RCC 7860 (cell line): ENCODE measurements around the gene U2SURP.

ENCODE experiments used
- DNase-seq: peaks from one replicate; pipeline ENCODE4 v3.0.0-alpha.2; 2015; ENCODE audit warnings: low spot score
- FAIRE-seq: peaks from 2 replicates; lab custom pipeline; 2012; peaks lifted over from hg19 to GRCh38; lab: Jason Lieb, UNC

Gene U2SURP

GRCh38 chr3:143001369-143002082, at the start of gene U2SURP:
Gene U2SURP, plus strand, starts transcription at chr3:143001570. Its CDS starts 59 bp downstream, at chr3:143001629.
- peak; percentile 81 for FAIRE-seq
- DNase-seq = peak; percentile 98

DNA sequence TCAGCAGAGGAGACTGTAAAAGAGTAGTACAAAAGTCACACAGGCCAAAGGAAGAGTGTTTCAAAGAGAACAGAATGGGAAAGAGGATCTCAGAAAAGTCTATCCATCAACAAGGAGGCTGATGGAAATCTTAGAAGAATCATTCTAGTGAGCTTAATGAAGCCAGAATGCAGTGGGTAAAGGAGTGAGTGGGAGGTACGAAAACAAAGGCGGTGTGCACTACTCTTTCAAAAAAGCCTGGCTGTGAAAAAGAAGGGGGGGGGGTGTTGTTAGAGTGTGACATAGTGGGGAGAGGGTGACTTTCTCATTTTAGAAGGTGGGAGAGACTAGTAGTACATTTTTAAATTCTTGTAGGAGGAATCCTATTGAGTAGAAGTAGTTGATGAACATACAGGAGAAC, 49.6 kb upstream of the U2SURP start:
- DNase-seq = no peak
- FAIRE-seq = no peak

DNA sequence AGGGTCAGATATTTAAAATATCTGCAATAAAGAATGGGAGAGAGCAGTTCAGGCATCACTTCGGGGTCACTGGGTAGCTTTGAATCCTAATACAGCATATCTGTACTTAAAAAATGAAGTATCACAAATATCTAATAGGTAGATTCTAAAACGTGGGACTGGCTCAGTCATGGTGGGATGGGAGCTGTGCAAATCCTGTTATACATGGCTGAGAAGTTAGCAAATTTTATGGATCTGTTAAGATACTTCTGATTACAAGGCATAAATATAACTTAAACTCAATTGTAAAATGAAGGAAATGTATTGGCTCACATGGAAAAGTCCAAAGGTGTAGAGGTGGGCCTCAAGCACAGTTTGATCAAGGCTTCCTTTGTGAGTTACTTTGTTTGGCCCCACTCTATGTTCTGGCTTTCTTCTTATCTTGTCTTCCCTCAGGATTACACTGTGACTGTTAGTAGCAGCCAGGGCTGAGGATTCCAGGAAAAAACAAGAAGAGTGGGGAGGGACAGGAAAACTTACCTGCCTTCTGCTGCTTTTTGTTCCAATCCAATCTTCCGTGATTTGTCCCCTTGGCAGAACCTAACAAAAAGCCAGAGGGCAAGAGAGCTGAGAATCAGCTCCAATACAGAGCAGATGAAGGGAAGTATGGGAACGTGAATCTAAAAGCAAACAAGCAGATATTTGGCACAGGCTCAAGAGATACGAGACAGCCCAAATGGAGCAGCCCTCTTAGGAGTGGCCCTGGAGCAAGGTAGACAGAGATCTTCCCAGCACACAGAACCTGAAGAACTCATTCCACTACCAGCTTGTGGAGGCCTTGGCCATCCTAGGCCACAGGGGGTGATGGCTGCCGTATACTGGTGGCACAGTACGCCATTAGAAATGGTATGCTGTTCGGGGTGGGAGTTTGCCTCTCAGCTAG, 48.8 kb upstream of the U2SURP start:
- FAIRE-seq (no peak), DNase-seq (no peak)

DNA sequence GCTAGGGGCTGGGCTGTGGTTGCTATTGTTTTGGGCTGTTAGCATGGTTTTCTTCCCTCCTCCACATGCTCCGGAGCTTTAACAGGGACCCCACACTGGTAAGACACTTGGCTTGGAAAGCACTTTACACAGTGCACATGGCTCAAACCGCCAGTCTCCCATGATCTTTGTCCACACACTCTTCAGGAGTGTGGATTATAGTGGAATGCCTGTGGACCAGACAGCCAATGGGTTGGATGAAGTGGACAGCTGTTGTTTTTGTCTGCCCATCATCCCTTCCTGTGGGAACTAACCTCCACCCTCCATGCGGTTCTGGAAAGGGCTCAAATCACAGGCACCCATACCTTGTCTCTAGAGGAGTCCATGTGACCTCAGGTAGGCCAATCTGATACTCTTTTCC, 47.9 kb upstream of the U2SURP start:
- DNase-seq (no peak), FAIRE-seq (no peak)

GRCh38 chr3:142958707-142959106, 42.7 kb upstream of the U2SURP start:
- peak; percentile 73 for FAIRE-seq

GRCh38 chr3:142960322-142960850, 41.0 kb upstream of the U2SURP start:
- no peak for FAIRE-seq
- no peak for DNase-seq

More at GRCh38 chr3:142958707-142959106, 42.7 kb upstream of the U2SURP start:
- peak; percentile 81 for DNase-seq

DNA sequence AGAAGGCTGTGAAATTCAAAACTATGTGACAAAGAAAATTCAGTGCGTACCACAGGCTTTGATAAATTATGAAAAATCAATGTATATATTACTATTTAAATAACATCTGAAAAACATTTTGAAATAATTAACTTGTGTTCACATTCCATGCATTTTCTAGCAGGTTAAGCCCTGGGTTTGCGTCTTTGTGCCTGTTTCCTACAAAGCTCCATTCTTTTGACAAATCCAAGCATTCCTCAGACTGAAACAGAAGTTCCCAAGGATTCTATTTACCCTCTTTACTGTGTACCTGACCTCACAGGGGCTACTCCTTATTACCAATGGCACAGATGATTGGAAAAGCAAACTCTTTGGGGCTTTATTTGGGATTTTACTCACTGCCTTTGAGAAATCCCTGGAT, 39.8 kb upstream of the U2SURP start:
- DNase-seq = no peak
- no peak for FAIRE-seq

GRCh38 chr3:142962175-142962519, 39.2 kb upstream of the U2SURP start:
- DNase-seq (no peak), FAIRE-seq (no peak)

DNA sequence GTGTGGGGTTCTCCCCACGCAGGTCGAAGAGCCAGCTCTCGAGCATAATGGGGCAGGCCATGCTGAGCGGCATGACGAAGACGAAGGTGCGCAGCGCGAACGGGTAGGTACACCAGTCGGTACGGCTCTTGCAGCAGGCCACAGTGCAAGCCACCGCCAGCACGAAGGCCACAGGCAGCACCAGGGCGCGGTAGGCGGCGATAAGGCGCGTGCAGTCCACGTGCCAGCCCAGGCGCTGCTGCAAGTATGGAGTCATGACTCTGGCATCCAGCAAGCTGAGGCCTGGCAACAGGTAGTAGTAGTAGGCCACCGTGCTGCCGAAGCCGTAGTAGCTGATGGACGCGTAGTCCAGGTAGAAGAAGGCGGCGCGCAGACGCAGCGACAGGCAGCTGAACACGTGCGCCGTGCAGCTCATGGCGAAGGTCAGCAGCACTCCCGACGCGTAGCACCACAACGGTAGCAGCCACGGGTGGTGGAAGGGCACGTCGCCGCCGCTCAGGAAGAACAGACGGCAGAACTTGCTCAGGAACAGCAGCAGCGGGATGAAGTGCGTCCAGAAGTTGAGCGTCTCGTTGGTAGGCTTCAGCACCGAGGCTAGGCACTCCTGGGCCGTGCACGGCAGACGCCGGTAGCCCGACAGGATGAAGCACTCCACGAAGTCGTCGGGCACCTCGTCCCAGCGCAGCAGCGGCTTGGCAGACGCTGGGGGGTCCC, 38.7 kb upstream of the U2SURP start:
- no peak for DNase-seq

GRCh38 chr3:142963234-142963515, 38.2 kb upstream of the U2SURP start:
- FAIRE-seq = no peak
- DNase-seq = no peak

More for the DNA sequence above, 38.7 kb upstream of the U2SURP start:
- no peak for FAIRE-seq

DNA sequence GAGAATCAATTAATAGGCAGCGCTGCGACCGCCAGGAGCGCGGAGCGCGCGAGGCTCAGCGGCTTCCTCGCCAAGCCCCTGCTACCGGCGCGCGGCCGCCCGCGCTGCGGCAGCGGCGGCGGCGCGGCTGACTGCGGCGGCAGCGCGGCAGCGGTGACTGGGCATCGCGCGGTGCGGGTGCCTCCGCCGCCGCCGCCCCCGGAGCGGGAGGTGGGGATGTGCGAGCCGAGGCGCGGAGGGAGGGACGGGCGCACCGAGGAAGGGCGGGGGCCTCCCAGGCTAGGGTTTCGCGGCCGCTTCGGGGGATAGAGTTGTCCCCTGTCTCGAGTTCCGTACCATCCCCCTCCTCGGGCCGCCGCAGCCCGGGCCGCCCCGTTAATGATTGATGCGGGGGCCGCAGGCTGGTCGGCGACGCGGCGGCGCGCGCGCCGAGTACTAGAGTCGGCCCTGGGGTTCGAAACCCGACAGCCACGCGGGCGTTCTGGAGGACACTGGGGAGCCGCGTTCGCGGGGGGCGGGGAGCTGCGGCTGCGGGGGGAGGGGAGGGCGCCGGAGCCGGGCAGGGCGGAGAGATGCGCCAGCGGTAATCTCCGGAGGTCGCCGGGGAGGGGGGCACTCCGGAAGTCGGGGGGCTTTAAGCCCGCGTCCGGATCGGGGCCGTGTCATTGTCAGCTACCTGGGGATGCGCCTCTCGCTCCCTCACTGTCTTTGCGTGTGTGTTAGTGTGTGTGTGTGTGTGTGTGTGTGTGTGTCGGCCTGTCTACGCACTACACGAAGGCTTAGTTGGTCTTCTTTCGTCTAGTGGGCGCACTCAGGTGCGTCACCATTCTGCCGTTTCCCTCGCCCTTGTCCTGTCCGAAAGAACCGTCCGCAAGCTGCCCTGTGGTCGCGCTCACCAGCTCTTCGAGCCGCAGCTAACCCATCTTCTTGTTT, 37.6 kb upstream of the U2SURP start, which contains the start of gene PAQR9:
Gene PAQR9, minus strand, starts transcription at position 159 of the 933 bp plus-strand sequence. CDS start 338 bp downstream, outside the sequence.
- DNase-seq = no peak

GRCh38 chr3:142965581-142965980, 35.8 kb upstream of the U2SURP start:
- DNase-seq = no peak
- FAIRE-seq = no peak

More for the DNA sequence above, 37.6 kb upstream of the U2SURP start, which contains the start of gene PAQR9:
- no peak for FAIRE-seq

- FAIRE-seq = no peak
- DNase-seq = no peak
These were observed 34.6 kb upstream of the U2SURP start for GRCh38 chr3:142966808-142967207.

DNA sequence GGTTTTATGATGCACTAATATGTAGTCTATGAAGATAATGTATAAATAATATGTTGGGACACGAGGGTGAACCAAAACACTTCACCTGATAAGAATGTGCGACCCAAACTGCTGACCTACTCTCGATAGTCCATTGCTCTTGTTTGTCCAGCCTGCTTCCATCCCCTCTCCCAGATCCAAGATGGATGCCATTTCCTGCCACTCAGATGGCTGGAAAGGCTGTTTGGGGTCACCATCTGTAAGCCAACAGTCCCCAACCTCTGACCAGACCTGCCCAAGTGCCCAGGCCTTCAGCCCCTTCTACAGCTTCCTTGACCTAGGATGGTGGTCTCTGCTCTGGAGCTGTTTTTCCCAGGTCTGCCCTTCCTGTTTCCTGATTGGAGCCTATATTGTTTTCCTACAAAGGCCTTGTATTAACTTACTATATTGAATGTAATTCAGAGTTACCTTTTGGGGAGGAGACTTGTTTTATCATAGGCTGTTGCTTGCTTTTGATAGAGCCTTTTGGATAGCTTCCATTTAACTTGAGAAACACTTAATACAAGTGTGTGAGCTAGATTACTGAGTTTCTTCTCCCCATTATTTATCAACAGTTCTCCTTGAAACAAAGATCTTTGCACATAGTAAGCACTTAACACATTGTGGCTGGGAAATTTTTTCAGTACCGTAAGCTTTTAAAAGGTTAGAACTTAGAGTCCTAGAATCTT, 32.9 kb upstream of the U2SURP start:
- no peak for FAIRE-seq

DNA sequence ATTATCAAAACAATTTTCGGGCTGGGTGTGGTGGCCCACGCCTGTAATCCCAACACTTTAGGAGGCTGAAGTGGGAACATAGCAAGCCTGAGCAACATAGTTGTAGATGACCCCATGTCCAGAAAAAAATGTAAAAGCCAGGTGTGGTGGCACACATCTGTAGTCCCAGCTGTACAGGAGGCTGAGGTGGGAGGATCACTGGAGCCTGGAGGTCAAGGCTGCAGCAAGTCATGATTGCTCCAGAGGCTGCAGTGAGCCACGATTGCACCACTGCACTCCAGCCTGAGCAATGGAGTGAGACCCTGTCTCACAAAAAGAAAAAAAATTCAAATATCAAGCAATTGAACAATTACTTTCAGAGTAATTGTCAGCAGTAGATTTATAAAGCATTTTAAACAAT, 29.9 kb upstream of the U2SURP start:
- FAIRE-seq (no peak), DNase-seq (no peak)

More for the DNA sequence above, 32.9 kb upstream of the U2SURP start:
- DNase-seq = no peak

DNA sequence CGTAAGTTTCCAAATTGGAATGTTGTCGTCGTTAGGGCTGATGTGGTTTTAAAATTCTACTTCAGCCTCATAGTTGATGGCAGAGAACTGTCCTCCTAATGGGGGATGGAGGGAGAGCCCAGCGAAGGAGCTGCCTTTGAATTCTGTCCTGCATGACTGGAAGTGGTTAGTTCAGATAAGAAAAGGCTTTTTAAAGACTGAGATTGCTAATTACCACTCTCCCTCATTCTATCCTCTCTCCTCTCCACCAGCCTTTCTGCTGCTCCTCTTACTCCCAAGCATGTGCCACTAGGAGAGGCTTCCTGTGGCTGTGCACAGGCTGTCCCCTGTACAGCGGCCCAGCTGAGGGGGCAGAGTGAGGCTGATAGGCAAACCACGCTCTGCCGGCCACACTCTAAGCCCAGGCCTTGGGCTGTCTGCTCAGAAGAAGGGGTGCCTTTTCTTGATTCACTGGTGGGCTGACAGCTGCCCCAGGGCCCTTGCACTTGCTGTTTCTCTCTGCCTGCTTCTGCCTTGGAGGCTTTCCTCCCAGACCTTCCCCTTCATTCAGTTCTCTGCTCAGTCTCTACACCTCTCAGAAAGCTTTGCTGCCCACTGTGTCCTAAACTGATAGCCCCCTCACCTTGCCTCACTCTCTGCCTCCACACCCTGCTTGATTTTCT, 29.1 kb upstream of the U2SURP start:
- DNase-seq (no peak), FAIRE-seq (no peak)

DNA sequence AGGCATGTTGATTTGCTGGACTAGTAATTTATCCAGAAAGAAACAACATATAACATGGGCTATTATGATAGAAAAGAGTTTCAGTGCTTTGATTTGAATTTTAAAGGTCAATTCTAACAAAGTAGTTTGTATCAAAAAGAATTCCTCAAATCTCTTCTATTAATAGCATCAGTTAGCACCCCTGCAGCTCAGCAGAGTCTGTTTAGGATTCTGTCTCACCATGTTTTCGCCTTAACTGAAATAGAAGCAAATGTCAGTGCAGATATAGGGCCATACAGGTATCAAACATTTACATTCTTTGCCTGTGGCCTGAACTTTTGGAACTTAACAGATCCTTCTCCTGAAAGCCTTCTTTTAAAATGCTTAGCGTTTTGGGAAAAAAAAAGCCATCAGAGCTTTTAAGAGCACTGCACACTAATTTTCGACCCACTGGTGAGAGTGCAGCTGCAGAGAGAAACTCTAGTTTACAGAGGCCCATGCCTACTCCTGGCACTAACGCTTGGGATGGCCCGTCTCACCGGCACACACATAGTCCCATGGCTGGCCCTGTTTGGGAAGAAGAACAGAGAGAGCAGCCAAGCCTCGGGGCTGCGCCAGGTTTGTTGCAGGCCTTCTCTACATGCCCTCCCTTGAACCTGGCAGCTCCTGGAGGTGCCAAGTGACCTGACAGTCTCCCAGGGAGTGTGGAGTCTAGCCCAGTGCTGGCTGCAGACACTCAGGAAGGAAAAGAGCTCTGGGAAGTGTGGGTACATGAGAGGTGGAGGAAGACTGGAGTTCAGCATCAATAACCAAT, 28.0 kb upstream of the U2SURP start:
- FAIRE-seq = no peak

More for the DNA sequence above, 28.0 kb upstream of the U2SURP start:
- DNase-seq = no peak
